GM18858 (cell line): ENCODE measurements around the gene GRM8.

Experiments
- ATAC-seq: cut with Tn5 transposase; IDR thresholded peaks from one replicate; pipeline ENCODE4 v1.9.1; 2021; ENCODE audit not compliant: unreplicated experiment

Gene GRM8

DNA sequence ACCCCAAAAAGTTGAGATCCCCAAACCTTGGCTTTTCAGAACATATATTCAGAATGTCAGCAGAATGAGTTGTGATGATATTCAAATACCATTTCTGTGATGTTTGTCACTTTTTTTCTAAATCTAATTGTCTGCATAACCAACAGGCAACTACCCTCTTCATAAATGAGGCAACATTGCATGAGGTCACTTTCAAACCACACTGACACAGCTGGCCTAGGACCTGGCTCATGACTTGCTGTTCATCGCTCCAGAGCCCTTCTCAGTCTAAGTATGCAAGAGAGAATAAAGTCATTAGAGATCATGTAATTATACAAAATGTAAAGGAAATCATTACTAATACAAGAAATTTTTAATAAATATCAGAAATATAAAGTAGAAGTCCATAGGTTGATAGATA, 681.9 kb downstream of the GRM8 start:
- ATAC-seq: no peak

DNA sequence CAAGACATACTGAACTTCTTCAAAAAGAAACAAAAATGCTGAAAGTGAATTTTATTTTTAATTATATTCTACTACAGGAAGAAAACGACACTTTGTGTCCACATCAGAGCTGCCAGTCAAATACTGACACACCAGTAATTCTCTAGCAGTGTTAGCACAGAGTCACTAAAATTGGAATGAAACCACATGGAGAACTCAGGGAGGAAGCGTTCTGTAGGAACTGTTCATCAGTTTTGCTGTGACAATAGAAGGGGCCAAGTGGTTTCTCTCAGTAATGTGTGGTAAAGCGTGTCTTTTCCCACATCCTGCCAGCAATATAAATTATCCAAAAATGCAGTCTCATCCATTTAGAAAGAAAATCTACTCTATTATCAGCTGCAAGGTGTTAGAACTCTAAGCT, 683.3 kb downstream of the GRM8 start:
- ATAC-seq: peak; percentile 85

DNA sequence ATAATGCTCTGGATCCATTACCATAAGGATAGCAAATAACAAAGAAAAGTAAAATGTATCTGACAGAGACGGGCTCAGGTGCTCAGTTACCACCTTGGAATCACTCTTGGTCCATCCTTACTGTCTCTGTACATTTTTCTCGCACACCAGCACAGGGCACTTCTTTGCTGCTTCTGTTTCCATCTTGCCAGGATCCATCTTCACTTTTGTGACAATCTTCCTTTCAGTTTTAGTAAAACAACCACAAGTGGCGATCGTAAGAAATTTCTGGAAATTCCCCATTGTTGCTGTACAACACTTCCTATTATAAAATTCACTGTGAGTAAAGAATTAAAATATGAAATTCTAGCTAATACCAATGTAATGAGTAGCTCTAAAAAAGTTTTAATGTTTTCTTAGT, 695.5 kb downstream of the GRM8 start:
- no peak for ATAC-seq

DNA sequence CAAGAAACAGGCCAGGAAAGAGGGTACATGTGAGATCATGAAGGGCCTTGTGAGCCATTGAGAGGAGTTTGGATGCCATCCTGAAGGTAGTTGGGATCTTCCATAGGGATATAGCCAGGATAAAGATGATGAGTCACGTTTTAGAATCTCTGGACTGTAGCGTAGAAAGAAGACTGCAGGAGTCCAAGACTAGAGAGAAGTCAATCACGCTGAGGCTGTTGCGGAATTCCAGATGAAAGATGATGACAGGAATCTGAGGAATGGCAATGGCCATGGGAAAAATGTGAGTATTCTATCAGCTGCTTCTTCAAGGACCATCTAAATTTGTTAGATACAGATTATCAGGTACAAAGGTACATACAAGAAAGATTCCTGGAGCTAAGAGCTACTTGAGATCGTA, 711.3 kb downstream of the GRM8 start:
- no peak for ATAC-seq

DNA sequence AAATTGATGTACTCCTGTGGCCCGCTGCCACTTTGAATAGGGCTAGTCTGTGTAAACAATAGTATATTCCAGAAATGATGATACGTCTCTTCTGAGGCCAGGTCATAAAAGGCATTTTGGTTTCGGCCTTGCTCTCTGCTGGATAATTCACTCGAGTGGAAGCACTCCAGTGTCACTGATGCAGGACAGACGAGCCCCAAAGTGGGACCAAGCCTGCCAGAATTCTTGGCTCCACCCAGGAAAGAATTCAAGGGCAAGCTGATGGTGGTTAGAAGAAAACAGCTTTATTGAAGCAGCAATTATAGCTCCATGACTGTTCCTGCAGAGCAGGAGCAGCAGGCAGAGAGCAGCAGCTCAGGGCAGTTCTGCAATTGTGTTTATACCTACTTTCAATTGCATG, 717.6 kb downstream of the GRM8 start:
- no peak for ATAC-seq

DNA sequence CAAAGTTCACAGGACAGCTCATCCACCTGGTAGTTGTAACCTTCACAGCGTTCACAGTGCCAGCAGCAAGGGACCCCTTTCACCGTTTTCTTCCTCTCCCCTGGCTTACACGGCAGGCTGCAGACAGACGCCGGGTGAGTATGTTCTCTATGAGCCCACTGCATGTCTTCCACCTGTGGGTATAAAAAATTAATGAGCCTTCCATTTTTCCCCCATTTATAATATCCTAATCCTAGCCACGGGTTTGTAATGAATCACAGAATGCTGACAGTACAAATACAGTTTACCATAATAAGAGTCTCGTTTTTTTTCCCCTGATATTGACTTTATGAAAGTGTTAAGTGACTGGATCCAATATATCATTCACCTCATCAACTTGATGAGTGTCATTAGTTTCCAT, 719.0 kb downstream of the GRM8 start:
- ATAC-seq: no peak

DNA sequence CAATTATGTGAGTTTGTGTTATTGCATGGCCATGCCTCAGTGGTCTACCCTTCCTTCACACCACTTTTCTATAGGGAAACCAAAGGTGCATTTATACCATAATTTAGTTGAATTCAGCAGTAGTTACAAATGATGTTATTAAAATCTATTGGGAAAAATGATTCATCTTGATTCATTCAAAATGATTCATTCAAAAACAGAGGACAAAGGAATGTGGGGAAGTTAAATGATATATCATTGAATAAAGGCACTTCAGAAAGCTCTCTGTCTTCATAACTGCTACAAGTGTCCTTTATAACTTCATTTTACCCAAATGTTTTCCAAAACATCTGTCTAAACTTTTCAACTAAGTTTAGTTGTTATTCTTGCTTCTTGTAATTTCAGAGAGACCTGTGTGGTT, 722.9 kb downstream of the GRM8 start:
- no peak for ATAC-seq

DNA sequence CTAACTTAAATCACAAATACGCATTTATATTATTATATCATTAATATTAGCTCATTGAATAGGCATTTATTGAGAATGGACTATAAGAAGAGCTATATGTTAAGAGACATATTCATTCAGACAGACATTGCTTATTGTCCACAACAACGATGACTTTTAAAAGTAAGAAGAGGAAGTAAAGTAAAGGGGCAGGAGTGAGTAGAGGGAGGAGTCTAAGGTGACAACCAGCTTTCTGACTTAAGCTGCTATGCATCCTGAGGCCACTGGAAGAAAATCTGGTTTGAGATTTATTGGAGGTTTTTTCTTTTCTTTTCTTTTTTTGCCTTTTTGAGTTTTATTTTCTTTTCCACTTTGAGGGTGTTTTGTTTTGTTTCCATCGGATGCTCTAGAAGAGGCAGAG, 723.5 kb downstream of the GRM8 start:
- no peak for ATAC-seq

DNA sequence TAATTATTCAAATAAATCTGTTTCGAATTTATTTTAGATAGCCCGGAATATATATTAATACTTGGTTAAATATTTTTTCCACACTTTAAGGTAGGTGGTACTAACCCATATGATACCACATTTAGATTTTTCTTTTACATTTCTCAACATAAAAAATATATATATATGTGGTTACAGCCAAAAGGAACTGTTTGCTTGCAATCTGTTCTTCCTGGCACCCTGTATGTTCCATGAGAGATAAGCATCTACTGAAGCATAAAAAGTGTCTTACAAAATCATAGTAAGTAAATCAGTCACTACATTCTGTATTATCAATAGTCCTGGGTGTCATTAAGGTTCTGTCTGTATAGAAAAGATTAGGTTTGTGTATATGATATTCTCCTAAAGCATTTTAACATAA, 726.8 kb downstream of the GRM8 start:
- ATAC-seq: no peak

DNA sequence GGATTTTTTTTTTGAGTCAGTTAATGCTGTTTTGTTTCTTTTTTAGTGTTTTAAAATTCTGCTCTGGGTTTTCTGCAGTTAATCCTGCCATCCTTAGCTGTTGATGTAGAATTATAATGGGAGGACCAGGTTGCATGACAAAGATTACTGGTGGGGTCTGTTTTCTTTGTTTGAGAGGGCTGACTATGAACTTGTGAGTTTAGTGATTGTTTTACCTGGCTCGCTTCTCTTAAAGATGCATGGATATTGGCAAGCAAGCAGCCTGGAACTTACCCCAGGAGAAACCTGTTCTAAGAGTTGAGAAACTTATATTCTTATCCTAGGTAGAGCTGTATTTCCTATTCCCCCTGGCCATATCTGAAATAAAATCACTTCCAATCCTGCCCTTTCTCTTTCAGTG, 727.8 kb downstream of the GRM8 start:
- no peak for ATAC-seq

DNA sequence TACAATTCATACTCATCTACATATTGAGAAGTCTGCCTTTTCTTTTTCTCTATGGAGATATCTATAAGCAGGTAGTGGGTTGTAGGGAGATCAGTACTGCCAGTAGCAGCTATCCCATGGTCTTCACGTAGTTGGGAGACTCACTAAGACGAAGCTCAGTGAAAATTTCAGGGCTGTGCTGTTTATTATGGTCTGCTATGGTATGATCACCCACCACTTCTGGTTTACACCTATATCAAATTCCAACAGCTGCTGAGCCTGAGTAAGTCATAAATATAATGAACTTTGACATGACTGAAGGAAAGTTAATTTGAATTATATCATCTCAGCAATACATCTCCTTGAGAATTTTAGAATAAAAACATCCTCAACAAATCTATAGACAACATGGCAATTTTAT, 741.7 kb downstream of the GRM8 start:
- no peak for ATAC-seq

DNA sequence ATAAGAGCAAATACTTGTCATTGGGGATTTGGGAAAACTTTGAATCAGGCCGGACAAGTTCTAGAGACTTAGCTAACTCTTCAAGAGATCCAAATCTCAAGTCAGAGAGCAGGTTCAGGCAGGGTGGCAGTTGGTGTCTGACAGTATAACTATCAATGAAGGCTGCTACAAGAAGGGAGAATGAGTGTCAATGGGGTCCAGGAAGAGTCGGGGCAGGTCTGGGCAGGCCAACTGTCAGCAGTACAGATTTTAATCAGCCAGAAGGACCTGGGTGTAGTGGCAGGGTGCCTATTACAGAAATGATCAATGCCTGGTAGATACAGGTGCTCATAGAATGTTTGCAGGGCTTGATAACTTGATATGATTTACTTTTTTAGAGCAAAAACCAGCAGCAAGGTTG, 751.1 kb downstream of the GRM8 start:
- peak; percentile 60 for ATAC-seq

DNA sequence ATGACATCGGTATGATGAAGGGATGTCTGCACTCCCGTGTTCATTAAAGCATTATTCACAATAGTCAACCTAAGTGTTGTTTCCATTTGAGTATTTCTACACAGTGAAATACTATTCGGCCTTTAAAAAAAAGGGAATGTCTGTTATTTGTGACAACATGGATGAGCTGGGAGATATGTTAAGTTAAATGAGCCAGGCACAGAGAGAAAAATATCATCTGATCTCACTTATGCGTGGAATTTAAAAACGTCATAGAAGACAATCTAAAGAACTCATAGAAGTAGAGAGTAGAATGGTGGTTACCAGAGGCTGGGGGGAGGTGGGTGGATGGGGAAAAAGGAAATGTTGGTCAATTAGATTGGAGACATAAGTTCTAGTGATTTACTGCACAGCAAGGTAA, 753.3 kb downstream of the GRM8 start:
- no peak for ATAC-seq

DNA sequence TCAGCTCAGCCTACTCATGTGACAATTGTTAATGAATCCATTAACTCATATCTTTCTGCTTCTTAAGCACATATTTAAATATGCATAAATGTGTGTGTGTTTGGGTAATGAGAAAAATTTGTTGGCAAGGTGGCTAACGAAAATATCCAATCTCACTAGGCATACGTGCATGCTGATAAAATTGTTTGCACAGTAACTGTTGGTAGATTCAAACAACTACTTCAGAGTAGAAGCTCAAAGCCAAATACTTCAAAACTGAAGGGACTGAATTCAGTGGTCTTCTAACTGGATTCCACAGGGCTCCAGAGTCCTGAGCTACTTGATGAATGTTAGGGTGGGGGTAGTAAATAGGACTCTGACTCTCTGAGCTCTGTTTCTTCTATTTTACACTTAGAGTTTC, 757.0 kb downstream of the GRM8 start:
- ATAC-seq: no peak

DNA sequence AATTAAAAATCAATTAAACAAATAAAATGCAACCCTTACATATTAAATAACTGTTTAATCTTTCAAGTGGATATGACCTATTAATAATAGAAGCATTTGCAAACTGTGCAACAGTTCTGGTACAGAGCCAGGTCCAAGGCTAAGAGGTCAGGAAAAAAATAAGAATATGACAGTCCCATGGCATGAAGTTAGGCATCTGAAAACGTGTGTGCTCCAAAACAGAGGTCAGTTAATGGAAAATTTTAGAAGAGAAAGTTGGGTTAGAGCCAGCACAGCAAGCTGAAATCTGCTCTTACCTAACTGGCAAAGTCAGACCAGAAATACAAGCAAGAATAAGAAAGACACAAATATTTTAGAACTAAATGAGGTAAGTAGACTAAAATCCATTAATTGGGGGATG, 757.7 kb downstream of the GRM8 start:
- ATAC-seq: no peak

DNA sequence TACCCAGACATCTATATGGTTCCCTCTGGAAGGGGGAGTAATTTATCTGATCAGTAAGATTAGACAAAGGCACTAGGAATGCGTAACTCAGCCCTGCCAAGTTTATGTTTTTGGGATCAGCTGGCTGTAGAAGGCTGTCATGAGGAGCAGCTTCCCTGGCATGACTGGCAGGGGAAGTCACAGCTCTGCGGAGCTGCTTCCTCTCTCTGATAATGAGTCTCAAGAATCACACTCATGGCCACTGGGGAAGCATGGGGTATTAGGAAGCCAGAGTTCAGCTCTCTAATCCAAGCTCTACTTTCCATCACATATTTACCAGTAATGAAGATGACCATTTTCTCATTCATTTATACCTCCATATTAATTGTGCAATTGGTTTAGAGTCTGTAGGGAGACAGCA, 758.9 kb downstream of the GRM8 start:
- no peak for ATAC-seq

DNA sequence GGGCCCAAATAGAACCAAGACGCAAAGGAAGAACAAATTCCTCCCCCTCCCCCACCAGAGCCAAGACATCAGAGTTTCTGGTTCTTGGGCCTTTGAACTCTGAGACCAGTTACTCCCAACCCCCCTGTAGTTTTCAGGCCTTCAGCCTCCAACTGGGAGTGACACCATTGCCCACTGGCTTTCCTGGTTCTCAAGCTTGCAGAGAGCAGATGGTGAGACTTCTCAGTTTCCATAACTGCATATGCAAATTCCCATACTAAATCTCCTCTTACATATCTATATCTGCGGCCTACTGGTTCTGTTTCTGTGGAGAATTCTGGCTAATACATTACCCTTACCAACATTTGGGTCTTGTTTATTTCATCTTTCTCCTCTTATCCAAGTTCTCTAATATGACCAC, 762.9 kb downstream of the GRM8 start:
- ATAC-seq: no peak

DNA sequence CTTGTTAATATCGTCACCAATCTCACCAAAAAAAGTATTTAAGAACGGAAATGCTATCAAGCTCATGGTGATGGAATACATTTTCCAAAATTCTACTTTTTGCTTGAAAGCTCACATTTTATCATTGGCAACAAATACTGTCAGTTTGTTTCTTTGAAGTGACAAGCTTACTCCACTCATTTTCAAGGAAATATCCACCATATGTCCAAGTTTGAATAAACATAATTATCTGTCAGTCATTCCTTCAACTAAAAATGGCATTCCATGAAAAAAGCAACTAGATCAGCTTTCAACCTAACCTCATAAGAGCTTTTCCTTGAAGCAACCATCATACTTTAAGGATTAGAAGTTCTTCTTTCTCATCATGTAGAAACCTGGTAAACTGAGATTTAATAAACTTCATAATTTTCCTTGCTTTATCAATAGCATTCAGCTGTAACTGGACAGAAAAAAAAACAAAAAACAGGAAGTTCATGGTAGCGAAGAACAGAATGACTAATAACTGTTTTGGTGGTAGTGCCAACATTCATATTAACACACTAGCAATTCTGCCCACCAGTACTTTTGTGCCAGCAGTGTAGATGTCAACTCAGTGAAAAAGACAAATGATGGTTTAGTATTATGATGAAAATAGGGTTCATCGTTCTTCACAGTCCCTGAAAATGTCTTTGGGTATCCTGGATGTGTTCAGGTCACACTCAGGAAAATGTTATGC, 764.9 kb downstream of the GRM8 start:
- ATAC-seq: peak; percentile 45

DNA sequence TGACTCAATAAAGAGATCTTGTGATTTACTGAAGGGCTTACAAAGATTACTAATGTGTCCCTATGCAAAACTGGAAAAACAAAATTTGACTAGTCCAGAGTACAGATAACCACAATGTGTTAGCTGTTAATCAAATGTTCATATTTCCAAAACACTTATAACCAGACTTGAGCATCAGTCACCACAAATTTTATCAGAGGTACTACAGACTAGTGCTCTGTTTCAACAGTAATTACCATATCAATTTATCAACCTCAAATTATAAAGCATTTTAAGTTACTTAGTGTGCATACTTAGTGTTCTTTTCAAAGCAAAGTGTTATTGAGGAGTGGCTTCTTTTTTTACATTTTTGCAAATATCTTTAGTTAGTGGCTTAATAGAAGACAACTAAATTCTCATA, 765.9 kb downstream of the GRM8 start:
- no peak for ATAC-seq

DNA sequence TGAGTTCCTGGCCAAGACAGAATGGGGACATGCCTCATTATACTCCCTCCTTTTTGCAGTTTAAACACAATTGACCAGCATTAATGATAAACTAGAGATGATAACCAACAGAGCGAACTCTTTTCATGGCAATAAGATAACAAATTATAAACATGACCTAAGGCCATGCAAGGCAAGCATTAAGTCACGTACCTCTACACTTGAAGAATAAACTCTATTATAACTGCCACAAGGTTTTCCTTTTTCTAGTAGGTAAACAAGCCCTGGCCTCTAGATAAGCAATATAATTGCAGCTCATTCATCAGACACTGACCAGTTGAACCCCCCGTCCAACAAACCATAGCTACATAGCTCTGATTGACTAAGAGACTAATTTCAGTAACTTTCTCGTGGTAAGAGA, 767.0 kb downstream of the GRM8 start:
- no peak for ATAC-seq

DNA sequence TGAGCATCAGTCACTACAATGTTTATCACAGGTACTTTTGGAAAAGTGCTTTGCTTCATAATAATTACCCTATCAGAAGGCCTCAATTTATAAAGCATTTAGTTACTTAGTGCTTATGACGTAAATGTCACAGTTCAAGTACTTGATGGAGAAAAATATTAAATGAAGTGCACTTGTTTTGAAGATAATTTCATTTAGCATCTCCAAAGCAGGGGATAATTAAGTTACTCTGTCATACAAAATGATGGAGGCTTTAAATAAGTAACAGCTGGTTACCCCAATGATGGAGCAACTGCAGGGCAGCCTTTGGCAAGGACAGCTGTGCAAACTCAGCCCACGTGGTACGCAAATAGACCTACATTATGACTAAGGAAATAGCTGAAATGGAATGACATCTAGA, 768.8 kb downstream of the GRM8 start:
- no peak for ATAC-seq

DNA sequence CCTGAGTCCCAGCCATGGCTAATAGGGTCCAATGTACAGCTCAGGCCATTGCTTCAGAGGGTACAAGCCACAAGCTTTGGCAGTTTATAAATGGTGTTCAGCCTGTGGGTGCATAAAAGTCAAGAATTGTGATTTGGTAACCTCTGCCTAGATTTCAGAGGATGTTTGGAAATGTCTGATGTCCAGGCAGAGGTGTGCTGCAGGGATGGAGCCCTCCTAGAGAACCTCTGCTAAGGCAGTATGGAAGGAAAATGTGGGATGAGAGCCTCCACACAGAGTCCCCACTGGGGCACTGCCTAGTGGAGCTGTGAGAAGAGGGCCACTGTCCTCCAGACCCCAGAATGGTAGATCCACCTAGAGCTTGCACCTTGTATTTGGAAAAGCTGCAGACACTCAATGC, 779.9 kb downstream of the GRM8 start:
- ATAC-seq: no peak

DNA sequence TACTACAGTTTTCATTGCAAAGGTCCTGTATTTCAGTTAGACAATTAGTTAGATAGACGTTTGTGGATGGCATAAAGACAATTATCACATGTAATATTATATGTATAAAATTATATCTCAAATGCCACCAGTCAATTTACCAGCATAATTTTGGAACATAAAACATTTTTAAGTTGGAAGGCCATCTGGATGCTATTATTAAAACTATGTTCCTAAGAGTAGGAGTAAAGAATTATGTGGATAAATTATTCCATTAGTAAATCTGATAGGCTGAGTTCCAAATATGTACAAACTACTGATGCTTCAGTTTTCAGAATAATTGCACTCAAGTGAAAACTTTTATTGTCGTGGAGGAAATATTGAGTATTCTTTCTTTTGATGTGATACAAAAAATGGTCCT, 790.3 kb downstream of the GRM8 start:
- no peak for ATAC-seq

DNA sequence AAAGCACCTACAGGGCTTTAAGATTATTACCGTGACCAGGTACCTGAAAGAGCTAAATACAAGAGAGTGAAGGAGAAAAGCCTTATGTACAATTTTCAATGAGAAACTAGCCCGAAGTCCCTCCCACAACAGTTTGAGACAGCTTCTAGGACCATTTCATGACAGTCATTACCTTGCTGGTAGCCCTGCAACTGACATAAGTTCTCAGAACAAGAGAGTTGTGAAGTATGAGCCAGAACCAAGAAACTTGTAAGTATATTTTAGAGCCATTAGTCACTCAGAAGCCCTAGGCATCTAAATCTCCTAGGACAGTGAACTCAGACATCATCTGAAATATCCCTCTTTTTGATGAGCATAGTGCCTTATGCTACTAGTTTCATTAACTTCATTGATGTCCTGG, 792.1 kb downstream of the GRM8 start:
- no peak for ATAC-seq
